C4-2B (cell line): Measurements from ENCODE around the gene PLAGL2.

Experiments used
- CTCF ChIP-seq: fragments of 450-650 bp; conservative IDR thresholded peaks from 2 replicates; pipeline ENCODE4 v1.5.1; 2017; ENCODE audit warnings: mild to moderate bottlenecking
- ZFX ChIP-seq: fragments of 450-650 bp; IDR thresholded peaks from 2 replicates; pipeline ENCODE4 v1.6.1; 2017

GRCh38 chr20:32184961-32185603, 22.5 kb downstream of the PLAGL2 start:
- TF ChIP-seq CTCF, result no peak
- TF ChIP-seq ZFX, result no peak
